GM12873 (cell line): ENCODE measurements around the gene TAPBP.

Experiments
- TF ChIP-seq, protein P1 (sequence below): IDR thresholded peaks from 2 replicates; pipeline ENCODE4 v1.5.1; 2012; ENCODE audit warnings: low read depth, mild to moderate bottlenecking, moderate library complexity, low read length, control low read depth; ENCODE audit not compliant: insufficient read depth; ENCODE audit errors: missing control alignments

TAPBP gene

GRCh38 chr6:33339193-33339592 lies 25.3 kb upstream of the TAPBP start:
- TF ChIP-seq, protein P1, sequence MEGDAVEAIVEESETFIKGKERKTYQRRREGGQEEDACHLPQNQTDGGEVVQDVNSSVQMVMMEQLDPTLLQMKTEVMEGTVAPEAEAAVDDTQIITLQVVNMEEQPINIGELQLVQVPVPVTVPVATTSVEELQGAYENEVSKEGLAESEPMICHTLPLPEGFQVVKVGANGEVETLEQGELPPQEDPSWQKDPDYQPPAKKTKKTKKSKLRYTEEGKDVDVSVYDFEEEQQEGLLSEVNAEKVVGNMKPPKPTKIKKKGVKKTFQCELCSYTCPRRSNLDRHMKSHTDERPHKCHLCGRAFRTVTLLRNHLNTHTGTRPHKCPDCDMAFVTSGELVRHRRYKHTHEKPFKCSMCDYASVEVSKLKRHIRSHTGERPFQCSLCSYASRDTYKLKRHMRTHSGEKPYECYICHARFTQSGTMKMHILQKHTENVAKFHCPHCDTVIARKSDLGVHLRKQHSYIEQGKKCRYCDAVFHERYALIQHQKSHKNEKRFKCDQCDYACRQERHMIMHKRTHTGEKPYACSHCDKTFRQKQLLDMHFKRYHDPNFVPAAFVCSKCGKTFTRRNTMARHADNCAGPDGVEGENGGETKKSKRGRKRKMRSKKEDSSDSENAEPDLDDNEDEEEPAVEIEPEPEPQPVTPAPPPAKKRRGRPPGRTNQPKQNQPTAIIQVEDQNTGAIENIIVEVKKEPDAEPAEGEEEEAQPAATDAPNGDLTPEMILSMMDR: no peak

DNA sequence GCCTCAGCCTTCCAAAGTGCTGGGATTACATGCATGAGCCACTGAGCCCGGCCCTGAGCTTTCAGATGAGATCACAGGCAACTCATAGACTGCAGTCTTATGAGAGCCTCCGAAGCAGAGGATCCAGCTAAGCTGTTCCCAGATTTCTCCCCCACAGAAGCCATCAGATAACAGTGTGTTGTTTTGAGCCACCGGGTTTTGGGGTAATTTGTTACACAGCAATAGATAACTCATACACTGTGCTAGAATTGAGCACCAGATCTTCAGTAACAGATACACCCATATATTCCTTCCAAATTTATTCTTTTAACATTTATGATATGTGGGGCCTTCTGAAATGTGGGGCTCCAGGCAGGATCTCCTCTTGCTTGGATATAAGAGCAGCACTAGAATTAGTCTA lies 22.6 kb upstream of the TAPBP start:
- TF ChIP-seq, protein P1: no peak

DNA sequence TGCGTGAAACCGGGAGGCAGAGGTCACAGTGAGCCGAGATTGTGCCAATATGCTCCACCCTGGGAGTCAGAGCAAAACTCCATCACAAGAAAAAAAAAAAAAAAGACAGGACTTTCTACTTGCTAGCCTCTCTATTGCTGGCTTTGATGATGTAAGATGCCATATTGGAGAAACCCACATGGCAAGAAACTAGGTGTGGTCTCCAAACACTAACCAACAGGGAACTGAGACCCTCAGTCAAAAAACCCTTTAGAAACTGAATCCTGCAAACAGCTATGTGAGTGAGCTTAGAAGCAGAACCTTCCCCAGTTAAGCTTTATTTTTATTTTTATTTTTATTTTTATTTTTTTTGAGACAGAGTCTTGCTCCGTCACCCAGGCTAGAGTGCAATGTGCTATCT lies 22.0 kb upstream of the TAPBP start:
- TF ChIP-seq, protein P1: no peak

DNA sequence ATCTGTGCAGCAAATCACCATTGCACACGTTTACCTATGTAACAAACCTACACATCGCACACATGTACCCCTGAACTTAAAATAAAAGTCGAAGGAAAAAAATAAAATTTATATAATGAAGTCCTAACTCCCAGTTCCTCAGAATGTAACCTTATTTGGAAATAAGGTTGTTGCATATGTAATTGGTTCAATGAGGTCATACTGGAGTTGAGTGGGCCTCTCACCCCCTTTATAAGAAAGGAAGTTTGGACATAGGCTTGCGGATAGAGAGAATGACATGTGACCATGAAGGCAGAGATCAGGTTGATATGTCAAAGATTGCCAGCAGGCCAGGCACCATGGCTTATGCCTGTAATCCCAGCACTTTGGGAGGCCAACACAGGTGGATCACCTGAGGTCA lies 19.8 kb upstream of the TAPBP start:
- TF ChIP-seq, protein P1: no peak

DNA sequence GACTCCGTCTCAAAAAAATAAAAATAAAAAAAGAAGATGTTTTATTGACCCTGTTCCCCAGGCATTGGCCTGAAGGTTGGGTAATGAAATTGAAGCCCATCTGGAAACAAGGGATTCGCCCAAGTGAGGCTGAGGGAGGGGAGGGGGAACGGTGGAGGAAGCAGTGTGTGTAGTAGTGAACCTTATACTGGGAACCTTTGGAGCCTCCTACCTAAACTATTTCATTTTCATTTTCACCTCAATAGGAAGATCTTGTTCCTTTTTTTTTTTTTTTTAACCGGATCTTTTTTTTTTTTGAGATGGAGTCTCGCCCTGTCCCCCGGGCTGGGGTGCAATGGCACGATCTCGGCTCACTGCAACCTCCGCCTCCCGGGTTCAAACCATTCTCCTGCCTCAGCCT lies 16.9 kb upstream of the TAPBP start:
- TF ChIP-seq, protein P1: no peak

- TF ChIP-seq, protein P1: no peak
Measured at GRCh38 chr6:33329058-33329457, 15.2 kb upstream of the TAPBP start.

DNA sequence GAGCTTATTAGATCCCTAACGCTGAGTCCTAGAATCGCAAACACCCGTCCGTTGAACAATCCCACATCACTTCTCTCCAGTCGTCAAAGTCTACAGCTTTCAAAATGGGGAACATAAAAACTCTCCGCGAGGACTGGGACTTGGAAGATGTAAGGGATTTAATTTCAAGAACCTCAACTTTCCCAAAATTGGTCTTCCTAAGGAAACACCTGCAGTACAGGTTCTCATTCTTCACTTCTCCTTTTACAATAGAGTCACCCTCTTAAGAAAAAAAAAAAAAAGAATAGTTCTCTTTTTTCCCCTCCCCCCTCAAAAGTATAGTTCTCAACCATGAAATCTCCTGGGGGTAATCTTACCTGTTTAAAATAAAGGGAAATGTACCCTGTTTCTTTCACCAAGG lies 10.2 kb upstream of the TAPBP start:
- TF ChIP-seq, protein P1: no peak

GRCh38 chr6:33323623-33323948 lies 9.7 kb upstream of the TAPBP start:
- TF ChIP-seq, protein P1: no peak
